ENCODE data around the gene MYRIP. TPM values are rescaled to one million over a fixed set of nuclear protein-coding genes. Genes with fewer than 3 reads are reported as not detected.

The MYRIP gene
- total and polyA plus RNA-seq, 10 of the 15 experiments (the other 5 are each of a cell fraction or from before 2014, with no cell fraction given), result 0.03 to 0.08 (median 0.04) TPM; not detected in 6

GRCh38 chr3:39989746-39990145, 180.3 kb downstream of the MYRIP start:
- Histone ChIP-seq H3K4me1 (ENCODE audit: control insufficient read depth, insufficient read depth, low read length) (no peaks in the 10 kb centered on the region), H3K27ac (ENCODE audit: control insufficient read depth, insufficient read depth) (no peak overlapping the region), H3K9ac (ENCODE audit: control insufficient read depth, insufficient read depth, low read length) (no peak overlapping the region), H3K27me3 (replicated peaks in 1 of 2; ENCODE audit: control insufficient read depth in 2 of 2, insufficient read depth in 2 of 2, low read length in 1 of 2) (no peaks in the 10 kb centered on the region), H3K9me3 (replicated peaks; ENCODE audit: control insufficient read depth, insufficient read depth, low read length) (no peaks in the 10 kb centered on the region), H3K79me2 (ENCODE audit: control insufficient read depth, insufficient read depth, low read length) (no peaks in the 10 kb centered on the region), H3K4me3 (no peak overlapping the region), H3K4me2 (ENCODE audit: control insufficient read depth, insufficient read depth) (no peak overlapping the region), H3K36me3 (ENCODE audit: control insufficient read depth in 2 of 2, insufficient read depth in 2 of 2, low read length in 1 of 2) (no peaks in the 10 kb centered on the region), H2AFZ (ENCODE audit: control insufficient read depth, low read depth, low read length) (no peak overlapping the region), H4K20me1 (ENCODE audit: control insufficient read depth, insufficient read depth) (no peaks in the 10 kb centered on the region)
- ATAC-seq, result no peak
- no peak for FAIRE-seq
- intact Hi-C loops (cut with micrococcal nuclease; ENCODE audit: unreplicated experiment) (loop anchor here (1.0 to 5.0 kb wide), 3 partner anchors 177 to 321 kb away; no protein-coding TSS in a partner anchor), in situ Hi-C loops (cut with MboI) (loop anchor here (10.0 kb wide), 1 partner anchor 285 kb away; no protein-coding TSS in a partner anchor)
- ChIA-PET POLR2A (no interaction called here), CTCF (interaction anchor here (1.0 to 2.3 kb wide), 5 partner anchors 177 to 317 kb away, joined by 3 to 7 read pairs (median 3); no protein-coding TSS in a partner anchor), SMC1A (ENCODE audit: uncharacterized antibody, unreplicated experiment) (interaction anchor here (1.1 kb wide), 1 partner anchor 29 kb away, joined by 3 read pairs; no protein-coding TSS in a partner anchor), RAD21 (ENCODE audit: unreplicated experiment) (interaction anchor here (1.1 kb wide), 1 partner anchor 127 kb away, joined by 3 read pairs; no protein-coding TSS in a partner anchor)
- WGBS (ENCODE audit: insufficient coverage, insufficient replicate concordance, low lambda C conversion rate, missing lambda C conversion rate), result 2% methylated on average over 3 of the region's 3 CpGs
- no peak for TF ChIP-seq SMARCA5 (IDR thresholded peaks at IDR 0.05)
- no peak for TF ChIP-seq WRNIP1 (IDR thresholded peaks at IDR 0.05; ENCODE audit: borderline replicate concordance, low read depth, low read length)
- no TSS peak for BruUV-seq (replicated peaks)
- no peak for DNase-seq (ENCODE audit: low read depth, low spot score)

GRCh38 chr3:39990532-39990931, 181.1 kb downstream of the MYRIP start:
- H3K9me3 ChIP-seq (replicated peaks; ENCODE audit: control insufficient read depth, insufficient read depth, low read length), result no peaks in the 10 kb centered on the region
- no peaks in the 10 kb centered on the region for H3K36me3 ChIP-seq (ENCODE audit: control insufficient read depth in 2 of 2, insufficient read depth in 2 of 2, low read length in 1 of 2)
- ChIA-PET POLR2A (no interaction called here), RAD21 (ENCODE audit: unreplicated experiment) (interaction anchor here (0.6 kb wide), 1 partner anchor 12 kb away, joined by 3 read pairs; no protein-coding TSS in a partner anchor), CTCF (interaction anchor here (1.0 to 2.3 kb wide), 6 partner anchors 178 to 449 kb away, joined by 3 to 7 read pairs (median 3); no protein-coding TSS in a partner anchor), SMC1A (ENCODE audit: uncharacterized antibody, unreplicated experiment) (interaction anchor here (1.1 to 1.9 kb wide), 2 partner anchors 28 to 189 kb away, joined by 3 to 4 read pairs; no protein-coding TSS in a partner anchor)
- TF ChIP-seq CTCF (IDR thresholded peaks at IDR 0.05 in 2 of 3, conservative IDR thresholded peaks at IDR 0.05 in 1 of 3; ENCODE audit: control insufficient read depth in 2 of 3, extremely low read depth in 1 of 3, insufficient read depth in 1 of 3, low read depth in 3 of 3, low read length in 3 of 3), result peak; percentile 57 to 59 (median 59)
- no peak for TF ChIP-seq EGR1 (IDR thresholded peaks at IDR 0.05; ENCODE audit: borderline replicate concordance in 1 of 2, low read depth in 2 of 2, low read length in 2 of 2)
- peak; percentile 81 for TF ChIP-seq RAD21 (IDR thresholded peaks at IDR 0.05; ENCODE audit: insufficient read depth, low read depth, low read length)
- TF ChIP-seq SMC3 (IDR thresholded peaks at IDR 0.05; ENCODE audit: borderline replicate concordance, low read length), result peak; percentile 49; the same call in 1 of the 2 replicates
- TF ChIP-seq NBN (IDR thresholded peaks at IDR 0.05), result no peak
- no peak for TF ChIP-seq CREM (IDR thresholded peaks at IDR 0.05; ENCODE audit: low read depth)
- no peak overlapping the region for H3K4me3 ChIP-seq
- no peaks in the 10 kb centered on the region for H3K79me2 ChIP-seq (ENCODE audit: control insufficient read depth, insufficient read depth, low read length)
- intact Hi-C loops (cut with micrococcal nuclease; ENCODE audit: unreplicated experiment) (loop anchor here (1.0 to 5.0 kb wide), 3 partner anchors 178 to 322 kb away; no protein-coding TSS in a partner anchor), in situ Hi-C loops (cut with MboI) (no loop called here)
- no peak overlapping the region for H3K9ac ChIP-seq (ENCODE audit: control insufficient read depth, insufficient read depth, low read length)
- H2AFZ ChIP-seq (ENCODE audit: control insufficient read depth, low read depth, low read length), result no peak overlapping the region
- no peaks in the 10 kb centered on the region for H3K27me3 ChIP-seq (replicated peaks in 1 of 2; ENCODE audit: control insufficient read depth in 2 of 2, insufficient read depth in 2 of 2, low read length in 1 of 2)
- BruUV-seq (replicated peaks), result no TSS peak
- no peak overlapping the region for H3K4me2 ChIP-seq (ENCODE audit: control insufficient read depth, insufficient read depth)
- WGBS (ENCODE audit: insufficient coverage, insufficient replicate concordance, low lambda C conversion rate, missing lambda C conversion rate), result 0% methylated on average over 1 of the region's 1 CpG
- ATAC-seq (peak; percentile 69), FAIRE-seq (no peak), DNase-seq (ENCODE audit: low read depth, low spot score) (peak; percentile 5)
- H3K4me1 ChIP-seq (ENCODE audit: control insufficient read depth, insufficient read depth, low read length), result no peaks in the 10 kb centered on the region
- no peak overlapping the region for H3K27ac ChIP-seq (ENCODE audit: control insufficient read depth, insufficient read depth)
- H4K20me1 ChIP-seq (ENCODE audit: control insufficient read depth, insufficient read depth), result no peaks in the 10 kb centered on the region

Measured in GM12878 (cell line).